HepG2 (cell line): Measurements from ENCODE around the gene CNTN4. TPM values are rescaled to one million over a fixed set of nuclear protein-coding genes. Genes with fewer than 3 reads are reported as not detected.

Experiments used
- ATAC-seq: fragments of 200-7000 bp; cut with Tn5 transposase; 3 replicates; pipeline ENCODE4 v1.9.1; 2020; ENCODE audit warnings: mild to moderate bottlenecking, moderate library complexity
- BruUV-seq: library from RNA; stranded (reverse); fragments of 400-500 nt; replicated peaks from 2 replicates; lab custom pipeline; 2021; lab: Mats Ljungman, UMichigan
- CTCF ChIA-PET: fragments of 300-600 bp; formaldehyde crosslinking; extraction: SDS; loops from one replicate; lab custom pipeline; 2021; ENCODE audit warnings: low total read pairs, inconsistent platforms, low intra/inter-chr PET ratio; lab: Yijun Ruan, JAX
- POLR2A ChIA-PET: fragments of 350-600 bp; sonication (Branson Sonifier 250); formaldehyde crosslinking; loops from one replicate; lab custom pipeline; 2020; ENCODE audit warnings: antibody characterized with exemption, inconsistent platforms; lab: Yijun Ruan, JAX
- DNase-seq: peaks from one replicate; pipeline ENCODE4 v3.0.0-alpha.2; 2015; ENCODE audit warnings: low spot score
- FAIRE-seq: peaks from 3 replicates; lab custom pipeline; 2011; peaks lifted over from hg19 to GRCh38; lab: Jason Lieb, UNC
- H2AFZ ChIP-seq: one replicate; pipeline ENCODE4 v1.6.1; 2011; ENCODE audit warnings: low read length, inconsistent platforms
- H3K27ac ChIP-seq: fragments of 300-600 bp; 3 replicates; pipeline ENCODE4 v1.8.0; 2011; ENCODE audit warnings: mixed run types, mild to moderate bottlenecking, mixed read lengths, low read length, inconsistent platforms; ENCODE audit not compliant: insufficient read depth; ENCODE audit errors: extremely low read length
- H3K27me3 ChIP-seq, 2 experiments: fragments of 200-600 bp in 1 of 2; 2 replicates in 1 of 2; 3 replicates in 1 of 2; pipeline versions ENCODE4 v1.6.0 to v1.8.0; 2011; ENCODE audit warnings: low read length in 2 of 2, mild to moderate bottlenecking in 2 of 2, moderate library complexity in 2 of 2, inconsistent platforms in 1 of 2; ENCODE audit not compliant: insufficient read depth in 2 of 2, control insufficient read depth in 1 of 2
- H3K36me3 ChIP-seq, 2 experiments: fragments of 200-600 bp in 1 of 2; replicated peaks in 1 of 2; 2 replicates in 1 of 2; 3 replicates in 1 of 2; pipeline versions ENCODE4 v1.5.1 to v1.8.0; 2011; ENCODE audit warnings: low read length in 2 of 2, inconsistent platforms in 1 of 2; ENCODE audit not compliant: insufficient read depth in 2 of 2, control insufficient read depth in 1 of 2
- H3K4me1 ChIP-seq: 2 replicates; pipeline ENCODE4 v1.5.1; 2012; ENCODE audit warnings: low read length, inconsistent platforms; ENCODE audit not compliant: insufficient read depth
- H3K4me2 ChIP-seq: 2 replicates; pipeline ENCODE4 v1.6.0; 2011; ENCODE audit warnings: low read depth, low read length, inconsistent platforms
- H3K4me3 ChIP-seq, 3 experiments: fragments of 200-600 bp in 1 of 3; sonication (generic), shearing (Covaris generic) in 1 of 3; replicated peaks in 1 of 3; 2 replicates each; pipeline ENCODE4 v1.5.1; 2011 to 2016; ENCODE audit warnings: low read length in 3 of 3, inconsistent platforms in 2 of 3, low read depth in 2 of 3, mild to moderate bottlenecking in 2 of 3, control low read depth in 1 of 3, mixed read lengths in 1 of 3; ENCODE audit not compliant: insufficient read depth in 1 of 3
- H3K79me2 ChIP-seq: one replicate; pipeline ENCODE4 v1.6.1; 2011; ENCODE audit warnings: low read length, inconsistent platforms; ENCODE audit not compliant: insufficient read depth
- H3K9ac ChIP-seq: 2 replicates; pipeline ENCODE4 v1.6.0; 2011; ENCODE audit warnings: mild to moderate bottlenecking, low read depth, low read length, inconsistent platforms; ENCODE audit not compliant: insufficient read depth
- H3K9me3 ChIP-seq: 2 replicates; pipeline ENCODE4 v1.5.1; 2012; ENCODE audit warnings: mild to moderate bottlenecking, low read length
- H4K20me1 ChIP-seq: 2 replicates; pipeline ENCODE4 v1.6.0; 2011; ENCODE audit warnings: inconsistent platforms, mild to moderate bottlenecking, low read length, moderate library complexity; ENCODE audit not compliant: insufficient read depth
- AGO2 ChIP-seq: fragments of 200-400 bp; formaldehyde crosslinking; optimal IDR thresholded peaks from 2 replicates; pipeline ENCODE3; 2017; ENCODE audit warnings: mild to moderate bottlenecking, low read depth, low read length, moderate library complexity
- ARNTL ChIP-seq: sonication (generic); formaldehyde crosslinking; IDR thresholded peaks from 2 replicates; pipeline ENCODE4 v1.4.0; 2020; ENCODE audit warnings: mild to moderate bottlenecking, missing genetic modification reagents
- CSRNP1 ChIP-seq: sonication (generic); formaldehyde crosslinking; IDR thresholded peaks from 2 replicates; pipeline ENCODE4 v1.8.1; 2023; ENCODE audit warnings: mild to moderate bottlenecking, missing genetic modification reagents
- ETV5 ChIP-seq: IDR thresholded peaks from 2 replicates; pipeline ENCODE4 v1.6.1; 2018; ENCODE audit warnings: missing biosample characterization, missing genetic modification reagents, inconsistent platforms, borderline replicate concordance
- FOXO4 ChIP-seq: sonication (generic); formaldehyde crosslinking; conservative IDR thresholded peaks from 2 replicates; pipeline ENCODE4 v1.8.1; 2023; ENCODE audit warnings: missing genetic modification reagents
- JDP2 ChIP-seq: sonication (generic); formaldehyde crosslinking; IDR thresholded peaks from 2 replicates; pipeline ENCODE4 v1.8.1; 2022; ENCODE audit warnings: missing genetic modification reagents, borderline replicate concordance
- KDM6A ChIP-seq: IDR thresholded peaks from 2 replicates; pipeline ENCODE4 v1.6.1; 2016; ENCODE audit warnings: low read depth
- MYC ChIP-seq: sonication (generic); formaldehyde crosslinking; IDR thresholded peaks from 2 replicates; pipeline ENCODE4 v1.9.0; 2021; ENCODE audit warnings: missing genetic modification reagents, borderline replicate concordance
- NR2F2 ChIP-seq: IDR thresholded peaks from 2 replicates; pipeline ENCODE4 v1.6.1; 2012; ENCODE audit warnings: low read depth, inconsistent platforms, borderline replicate concordance
- RORA ChIP-seq: sonication (generic); formaldehyde crosslinking; IDR thresholded peaks from 2 replicates; pipeline ENCODE4 v1.5.0; 2020; ENCODE audit warnings: mild to moderate bottlenecking, missing genetic modification reagents, moderate library complexity
- SOX6 ChIP-seq, 2 experiments: fragments of 450-650 bp in 1 of 2; sonication (generic) in 1 of 2; formaldehyde crosslinking in 1 of 2; IDR thresholded peaks; 2 replicates each; pipeline versions ENCODE4 v1.4.0 to v1.6.1; 2017 to 2020; ENCODE audit warnings: antibody characterized with exemption in 1 of 2, mild to moderate bottlenecking in 1 of 2, missing genetic modification reagents in 1 of 2
- SRF ChIP-seq: IDR thresholded peaks from 2 replicates; pipeline ENCODE4 v1.6.1; 2011; ENCODE audit warnings: mild to moderate bottlenecking, low read depth, low read length, moderate library complexity
- ZBTB4 ChIP-seq: sonication (generic); formaldehyde crosslinking; IDR thresholded peaks from 2 replicates; pipeline ENCODE4 v1.4.0; 2020; ENCODE audit warnings: missing genetic modification reagents, mild to moderate bottlenecking, borderline replicate concordance
- ZNF160 ChIP-seq: sonication (generic); formaldehyde crosslinking; IDR thresholded peaks from 2 replicates; pipeline ENCODE4 v1.8.0; 2022; ENCODE audit warnings: mild to moderate bottlenecking, inconsistent platforms, missing genetic modification reagents
- ZNF225 ChIP-seq: sonication (generic); formaldehyde crosslinking; IDR thresholded peaks from 2 replicates; pipeline ENCODE4 v1.4.0; 2020; ENCODE audit warnings: mild to moderate bottlenecking, missing genetic modification reagents
- ZNF383 ChIP-seq: sonication (generic); formaldehyde crosslinking; IDR thresholded peaks from 2 replicates; pipeline ENCODE4 v1.4.0; 2020; ENCODE audit warnings: missing genetic modification reagents, mild to moderate bottlenecking, borderline replicate concordance
- ZNF639 ChIP-seq: conservative IDR thresholded peaks from 2 replicates; pipeline ENCODE4 v1.6.1; 2018; ENCODE audit warnings: missing genetic modification reagents
- ZNF766 ChIP-seq: sonication (generic); formaldehyde crosslinking; IDR thresholded peaks from 2 replicates; pipeline ENCODE4 v1.5.0; 2020; ENCODE audit warnings: missing genetic modification reagents, borderline replicate concordance
- WGBS: methylation state at CpG from one replicate; pipeline ENCODE4 v1.1.6; 2017; ENCODE audit warnings: low lambda C conversion rate; 5-methylcytosine and 5-hydroxymethylcytosine counted together
- in situ Hi-C: cut with HindIII; loops from 2 replicates; pipeline ENCODE4 v1.10.0; 2017; ENCODE audit warnings: low pct_unique_long_range_greater_than_20kb; ENCODE audit not compliant: extremely low pct_ligation_motif_present
- intact Hi-C: fragments of 100-400 bp; cut with micrococcal nuclease; formaldehyde crosslinking; loops from one replicate; pipeline ENCODE4 v1.10.0; 2022; ENCODE audit not compliant: unreplicated experiment
- polyA plus RNA-seq, 8 experiments: library from polyadenylated mRNA; depleted of rRNA in 3 of 8; stranded (reverse) in 7 of 8; unstranded in 1 of 8; fragments of >200 nt; fragmentation: Illumina TruSeq in 4 of 8; extraction: Trizol in 4 of 8; gene quantifications; 2 replicates each; pipeline versions ENCODE4 v1.2.1 to v1.2.3, GENCODE V29; 2011 to 2016; ENCODE audit warnings: low read depth in 4 of 8, missing spikeins in 1 of 8, mixed read lengths in 1 of 8; ENCODE audit not compliant: insufficient read depth in 1 of 8
- total RNA-seq, 5 experiments: library from RNA; depleted of rRNA; stranded (reverse); fragments of >200 nt; fragmentation: Illumina TruSeq; extraction: Trizol; gene quantifications; 2 replicates each; pipeline ENCODE4 v1.2.3, GENCODE V29; 2016; ENCODE audit warnings: low read depth in 1 of 5

The CNTN4 gene
- total and polyA plus RNA-seq, 2 of the 13 experiments (the other 11 are each of a cell fraction or from before 2014, with no cell fraction given) = 0.01 to 0.13 TPM

GRCh38 chr3:2790266-2790815, 691.7 kb downstream of the CNTN4 start:
- FAIRE-seq (no peak), DNase-seq (no peak), ATAC-seq (no peak)
- intact Hi-C loops (no loop called here), in situ Hi-C loops (no loop called here)
- H3K27ac ChIP-seq = no peak overlapping the region
- H3K4me1 ChIP-seq = no peaks in the 10 kb centered on the region
- no peak overlapping the region for H2AFZ ChIP-seq
- POLR2A ChIA-PET = no interaction called here
- no peak overlapping the region for H3K4me3 ChIP-seq
- no TSS peak for BruUV-seq
- H3K79me2 ChIP-seq = no peaks in the 10 kb centered on the region
- no peak overlapping the region for H3K9ac ChIP-seq
- no peak for TF ChIP-seq ZNF160 (CRISPR knock-in tag)
- no peak for TF ChIP-seq NR2F2
- no peak for TF ChIP-seq FOXO4 (CRISPR knock-in tag)
- TF ChIP-seq ETV5 (CRISPR knock-in tag) = no peak
- no peak for TF ChIP-seq CSRNP1 (CRISPR knock-in tag)
- TF ChIP-seq ZBTB4 = no peak
- TF ChIP-seq ZNF225 (CRISPR knock-in tag) = no peak
- TF ChIP-seq JDP2 (CRISPR knock-in tag) = no peak
- TF ChIP-seq ZNF383 (CRISPR knock-in tag) = no peak
- TF ChIP-seq SOX6 (IDR thresholded peaks at IDR 0.05) = no peak
- TF ChIP-seq SOX6 (CRISPR knock-in tag; IDR thresholded peaks at IDR 0.05) = no peak
- no peak for TF ChIP-seq SRF
- TF ChIP-seq MYC (CRISPR knock-in tag) = no peak
- TF ChIP-seq RORA (CRISPR knock-in tag) = no peak
- TF ChIP-seq ARNTL = no peak
- no peak for TF ChIP-seq ZNF639 (CRISPR knock-in tag)
- no peak for TF ChIP-seq ZNF766 (CRISPR knock-in tag)
- TF ChIP-seq AGO2 = no peak
- TF ChIP-seq KDM6A (CRISPR knock-in tag) = no peak
- no peak overlapping the region for H3K4me2 ChIP-seq
- CTCF ChIA-PET = no interaction called here
- no peaks in the 10 kb centered on the region for H3K36me3 ChIP-seq
- no peaks in the 10 kb centered on the region for H3K27me3 ChIP-seq
- 0% methylated on average over 1 of the region's 1 CpG for WGBS
- H4K20me1 ChIP-seq = no peaks in the 10 kb centered on the region
- H3K9me3 ChIP-seq = no peaks in the 10 kb centered on the region
